HG02623 (cell line): ENCODE measurements around the gene HOPX.
"Not testable (repeated sequence)": the region's sequence is repeated elsewhere in the genome, so short reads cannot be mapped to it uniquely, and the experiment has no call there.

Experiments
- ATAC-seq: cut with Tn5 transposase; IDR thresholded peaks from one replicate; pipeline ENCODE4 v1.9.1; 2021; ENCODE audit warnings: moderate library complexity; ENCODE audit not compliant: unreplicated experiment

The HOPX gene

DNA sequence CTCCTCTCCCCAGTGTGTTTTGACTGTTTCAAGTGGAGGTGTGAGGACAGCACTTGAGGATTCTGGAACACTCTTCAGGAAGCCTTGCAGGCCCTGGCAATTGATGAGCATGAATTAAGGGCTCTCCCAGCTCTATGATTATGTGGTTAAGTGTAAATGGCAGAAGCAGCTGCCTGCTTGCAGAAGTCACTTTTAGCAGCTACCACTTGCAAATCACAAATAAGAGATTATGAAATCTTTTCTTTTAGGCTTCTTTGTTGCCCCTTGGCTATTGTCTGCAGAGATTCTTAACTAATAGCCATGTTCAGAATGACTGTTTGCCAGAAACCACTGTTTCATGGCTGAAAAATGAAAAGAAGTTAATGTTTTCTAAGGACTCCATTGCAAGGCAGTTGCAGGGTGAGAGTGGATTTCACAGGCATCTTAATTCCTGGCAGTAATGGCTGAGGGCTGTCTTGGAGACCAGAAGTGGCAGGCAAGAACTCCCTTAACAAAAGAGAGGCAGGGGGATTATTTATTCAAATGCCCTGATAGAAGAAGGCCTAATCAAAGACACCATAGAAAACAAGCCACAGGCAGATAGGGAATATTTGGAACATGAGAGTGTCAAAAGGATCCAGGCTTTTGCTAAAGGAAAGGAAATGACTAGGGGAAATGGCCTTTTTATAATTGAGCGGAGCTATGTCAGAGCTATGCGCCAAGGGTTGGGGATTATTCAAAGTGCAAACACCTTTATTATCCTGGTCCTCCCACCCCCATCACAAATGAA, 8.3 kb upstream of the HOPX start:
- ATAC-seq = no peak

DNA sequence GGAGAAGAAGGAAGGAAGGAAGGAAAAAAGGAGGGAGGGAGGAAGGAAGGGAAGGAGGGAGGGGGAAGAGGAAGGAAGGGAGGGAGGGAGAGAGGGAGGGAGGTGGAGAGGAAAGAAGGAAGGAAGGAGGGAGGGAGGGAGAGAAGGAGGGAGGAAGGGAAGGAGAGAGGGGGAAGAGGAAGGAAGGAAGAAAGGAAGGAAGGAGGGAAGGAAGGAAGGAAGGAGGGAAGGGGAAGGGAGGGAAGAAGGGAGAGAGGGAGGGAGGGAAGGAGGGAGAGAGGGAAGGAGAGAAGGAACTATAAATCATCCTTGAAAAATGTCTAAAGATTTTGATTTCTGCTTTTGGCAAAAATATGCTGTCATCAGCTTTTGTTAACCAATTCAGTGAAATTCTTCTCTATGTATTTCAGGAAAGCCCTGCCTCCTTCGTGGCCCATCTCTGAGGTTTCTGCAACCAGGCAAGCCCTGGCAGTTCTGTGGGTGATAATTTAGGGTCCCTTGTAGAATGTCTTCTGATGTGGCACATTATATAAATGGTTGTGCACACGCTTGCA, 7.1 kb upstream of the HOPX start:
- ATAC-seq = no peak

- no peak for ATAC-seq
Observed at GRCh38 chr4:56686537-56687231, 5.6 kb upstream of the HOPX start.

DNA sequence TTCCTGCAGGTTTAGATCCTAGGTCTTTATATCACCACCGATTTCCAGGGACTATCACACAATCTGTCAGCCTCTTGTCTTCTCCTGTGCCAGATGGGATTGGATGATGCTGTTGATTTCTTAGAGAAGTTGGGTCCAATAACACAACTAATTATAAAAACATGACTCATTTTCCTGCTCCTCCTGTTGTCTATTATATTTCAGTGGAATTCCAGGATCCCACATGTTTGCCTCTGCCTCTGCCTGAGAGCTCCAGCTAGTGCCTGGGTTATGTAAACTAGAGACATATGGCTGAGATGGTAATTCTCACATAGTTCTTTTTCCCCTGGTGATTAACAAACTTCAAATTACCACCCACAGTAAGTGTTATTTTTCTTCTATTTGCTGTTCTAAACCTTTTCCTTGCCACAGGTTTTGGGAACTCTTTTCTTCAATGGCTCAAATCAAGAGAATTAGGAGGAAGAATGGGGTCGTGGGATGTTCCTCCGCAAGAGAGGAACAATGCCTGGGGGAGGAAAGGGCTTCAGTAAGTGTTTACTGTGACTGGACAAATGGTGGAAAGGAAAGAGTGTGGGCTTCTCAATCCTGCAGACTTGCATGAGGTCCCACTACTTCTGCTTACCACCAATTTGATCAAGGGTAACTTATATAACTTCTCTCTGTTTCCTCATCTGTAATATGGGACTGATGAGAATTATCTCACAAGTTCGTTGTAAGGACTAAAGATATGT, 3.4 kb upstream of the HOPX start:
- no peak for ATAC-seq

GRCh38 chr4:56683455-56683854, 2.4 kb upstream of the HOPX start:
- no peak for ATAC-seq

DNA sequence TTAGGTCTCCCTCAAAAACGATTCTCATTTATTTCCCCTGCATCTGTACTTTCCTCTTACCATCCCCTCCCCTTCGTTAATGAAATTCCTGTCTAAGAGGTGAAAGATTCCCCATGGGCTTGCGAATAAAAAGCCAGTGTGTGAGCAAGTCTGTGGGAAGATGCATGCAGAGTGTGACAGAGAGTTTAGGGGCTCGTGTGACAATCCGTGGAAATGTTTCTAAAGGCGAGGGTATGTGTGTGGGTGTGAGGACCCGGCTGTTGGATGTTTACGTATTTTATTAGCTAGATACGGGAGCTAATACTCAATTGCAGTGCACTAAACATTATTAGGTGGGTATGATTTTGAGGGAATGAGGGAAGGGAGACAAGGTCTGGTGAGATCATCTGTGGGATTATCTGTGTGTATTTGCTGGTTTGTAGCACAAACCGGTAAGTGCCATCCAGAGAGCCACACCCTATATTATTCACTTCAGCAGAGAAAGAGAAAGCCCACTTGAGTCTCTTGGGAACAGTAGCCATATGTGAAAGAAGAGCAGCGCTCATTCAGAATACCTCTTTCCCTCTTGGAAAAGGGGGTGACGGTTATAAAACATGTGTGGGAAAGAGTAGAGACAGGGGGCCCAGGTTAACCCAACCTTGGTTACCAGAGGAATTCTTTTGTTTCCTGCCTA, 893 bp upstream of the HOPX start:
- no peak for ATAC-seq

GRCh38 chr4:56680266-56680665, 830 bp downstream of the HOPX start:
- ATAC-seq = no peak

DNA sequence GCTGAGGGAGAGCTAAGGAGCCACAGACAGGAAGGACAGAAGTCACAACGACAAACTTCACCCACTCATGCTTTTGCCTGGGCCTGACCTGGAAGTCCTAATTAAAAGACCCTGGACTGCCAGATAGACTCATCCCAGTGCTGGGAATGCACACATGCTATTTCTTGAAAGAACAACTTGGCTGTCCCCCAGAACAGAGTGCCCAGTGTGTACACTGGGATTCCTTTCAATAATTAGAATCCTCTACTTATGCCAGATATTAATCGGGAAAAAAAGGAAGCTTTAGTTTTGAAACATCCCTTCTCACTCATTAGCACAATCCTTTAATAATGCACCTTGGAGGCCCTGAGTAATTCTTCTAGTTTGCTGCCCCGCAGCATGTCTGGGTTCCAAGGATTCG, 3.4 kb downstream of the HOPX start:
- no peak for ATAC-seq

- no peak for ATAC-seq
Observed at GRCh38 chr4:56674984-56675383, 6.1 kb downstream of the HOPX start.

- ATAC-seq = no peak
Observed at GRCh38 chr4:56671860-56672259, 9.2 kb downstream of the HOPX start.

GRCh38 chr4:56671373-56671772, 9.7 kb downstream of the HOPX start:
- ATAC-seq = no peak

GRCh38 chr4:56668267-56668666, 12.8 kb downstream of the HOPX start:
- ATAC-seq = no peak

DNA sequence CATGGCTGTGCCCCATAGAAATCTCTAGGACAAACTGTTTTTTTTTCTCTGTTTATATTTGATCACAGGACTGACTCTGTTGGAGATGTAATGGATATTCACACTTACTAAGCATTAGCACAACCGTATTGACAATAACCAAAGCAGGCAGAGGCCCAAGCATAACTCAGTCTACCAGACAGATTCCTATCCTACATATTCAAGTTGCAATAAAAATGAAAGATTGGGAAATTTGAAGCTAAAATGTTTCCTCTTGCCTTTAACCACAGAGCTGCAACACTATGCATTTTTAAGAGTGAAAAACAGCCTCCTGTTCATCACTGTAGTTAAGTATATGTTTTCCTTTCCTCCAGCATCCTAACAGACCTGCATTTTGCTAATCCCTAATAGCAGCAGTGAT, 13.7 kb downstream of the HOPX start:
- not testable (repeated sequence) for ATAC-seq

DNA sequence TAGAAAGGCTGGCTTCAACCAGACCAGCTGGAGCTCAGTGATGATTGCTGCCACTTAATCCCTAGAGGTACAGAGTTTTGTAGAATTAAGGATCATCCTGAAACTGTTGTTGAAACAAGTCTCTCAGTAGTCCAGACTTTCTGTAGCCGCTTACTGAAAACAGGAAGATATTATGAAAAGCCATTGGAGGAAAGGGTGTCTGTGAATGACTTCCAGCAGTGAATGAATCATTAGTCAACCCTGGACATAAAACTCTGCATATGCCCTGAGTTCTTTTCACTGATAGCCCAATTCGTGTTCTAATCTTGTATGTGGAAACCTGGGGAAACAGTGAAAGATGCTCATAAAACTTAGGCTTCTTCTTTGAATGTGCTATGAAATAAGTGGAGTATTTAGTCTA, 14.8 kb downstream of the HOPX start:
- no peak for ATAC-seq

- no peak for ATAC-seq
Observed at GRCh38 chr4:56665781-56666180, 15.3 kb downstream of the HOPX start.

- ATAC-seq = no peak
Observed at GRCh38 chr4:56662782-56663468, 18.2 kb downstream of the HOPX start.

DNA sequence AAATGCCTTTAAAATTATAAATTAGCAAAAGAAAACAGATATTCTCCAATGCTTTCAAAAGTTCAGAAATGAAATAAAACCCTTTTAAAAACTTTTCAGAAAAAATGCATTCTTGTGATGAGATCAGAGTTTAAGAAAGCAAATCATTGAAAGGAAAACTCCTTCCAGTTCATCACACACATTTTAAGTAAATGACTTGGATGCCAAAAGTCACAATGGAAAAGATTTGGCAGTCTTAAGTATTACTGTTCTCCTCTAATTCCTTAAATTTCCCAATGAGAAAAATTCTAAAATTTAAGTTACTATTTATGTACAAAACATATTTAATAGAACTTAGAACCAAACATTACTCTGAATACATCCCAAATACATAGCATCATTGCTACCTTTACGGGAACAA, 21.1 kb downstream of the HOPX start:
- no peak for ATAC-seq

GRCh38 chr4:56658528-56658927, 22.6 kb downstream of the HOPX start:
- no peak for ATAC-seq

DNA sequence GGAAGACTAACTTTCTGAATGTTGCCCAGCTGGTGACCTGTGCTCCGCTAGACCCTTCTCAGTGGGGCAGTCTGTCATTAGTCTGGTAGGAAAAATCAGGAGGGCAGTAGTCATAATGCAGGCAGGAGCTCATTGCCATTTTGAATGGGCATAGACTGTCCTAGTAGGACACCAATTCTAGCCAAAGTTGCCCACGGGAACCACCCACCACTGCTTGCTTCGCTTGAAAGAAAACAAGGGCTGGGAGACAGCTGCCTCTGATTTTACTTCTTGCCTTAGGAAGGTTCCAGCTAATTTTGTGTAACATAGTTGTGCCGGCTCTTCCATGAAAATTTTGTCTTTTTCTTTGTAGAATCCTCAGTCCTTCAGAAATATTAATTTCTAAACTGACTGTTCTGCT, 23.3 kb downstream of the HOPX start:
- no peak for ATAC-seq

DNA sequence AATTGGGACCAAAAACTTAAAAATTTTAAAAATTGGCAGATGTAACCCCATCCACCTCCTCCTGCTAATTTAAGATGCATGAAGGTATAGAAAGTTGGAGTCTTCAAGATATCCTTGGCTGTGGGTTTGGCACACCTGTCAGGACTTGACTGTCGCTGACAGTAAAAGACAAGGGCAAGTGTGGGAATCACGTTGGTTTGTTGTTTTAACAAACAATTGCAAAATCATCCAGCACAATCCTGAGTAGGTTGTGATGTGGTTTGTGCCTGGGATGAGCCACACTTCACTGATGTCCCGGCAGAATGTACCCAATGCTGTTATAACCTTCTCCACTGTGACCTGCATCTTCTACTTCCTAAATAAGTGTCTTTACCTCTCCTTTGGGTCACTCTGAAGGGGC, 24.0 kb downstream of the HOPX start:
- ATAC-seq = no peak

DNA sequence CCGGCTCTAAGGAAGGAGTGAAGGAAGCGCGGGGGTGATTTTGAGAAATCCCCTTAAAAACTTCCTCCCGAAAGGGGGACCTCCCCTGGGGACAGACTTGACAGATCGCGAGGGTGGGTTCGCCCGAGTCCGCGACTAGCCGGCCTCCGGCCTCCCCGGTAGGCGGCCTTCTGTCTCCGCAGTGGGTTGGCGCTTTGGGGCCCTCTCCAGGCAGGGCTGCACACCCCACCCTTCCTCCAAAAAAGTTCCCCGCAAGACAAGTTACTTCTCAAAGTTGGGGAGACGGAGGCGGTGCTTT, 24.8 kb downstream of the HOPX start:
- ATAC-seq = no peak
